GM23338 (cell line): Measurements from ENCODE around the gene RPL27A. TPM values are rescaled to one million over a fixed set of nuclear protein-coding genes. Genes with fewer than 3 reads are reported as not detected.

Source experiments
- ATAC-seq: fragments of 200-7000 bp; cut with Tn5 transposase; 3 replicates; pipeline ENCODE4 v1.9.1; 2020
- DNase-seq: peaks from one replicate; pipeline ENCODE4 v3.0.0-alpha.2; 2015; ENCODE audit warnings: low spot score
- H2AFZ ChIP-seq: fragments of 200-600 bp; sonication (generic); 2 replicates; pipeline ENCODE4 v1.8.0; 2016; ENCODE audit warnings: antibody characterized with exemption, mild to moderate bottlenecking, moderate library complexity
- H3F3A ChIP-seq: fragments of 200-600 bp; sonication (generic); replicated peaks from 2 replicates; pipeline ENCODE4 v1.8.0; 2017; ENCODE audit warnings: antibody characterized with exemption, mixed run types, low read depth
- H3K27ac ChIP-seq: fragments of 200-600 bp; sonication (generic); 2 replicates; pipeline ENCODE4 v1.6.1; 2016; ENCODE audit warnings: low read depth
- H3K27me3 ChIP-seq: fragments of 200-600 bp; sonication (generic); 2 replicates; pipeline ENCODE4 v1.8.0; 2016; ENCODE audit warnings: mild to moderate bottlenecking, mixed run types, moderate library complexity; ENCODE audit not compliant: insufficient read depth
- H3K36me3 ChIP-seq: fragments of 200-600 bp; sonication (generic); 2 replicates; pipeline ENCODE4 v1.8.0; 2016; ENCODE audit warnings: mild to moderate bottlenecking; ENCODE audit not compliant: insufficient read depth
- H3K4me1 ChIP-seq: fragments of 200-600 bp; sonication (generic); 2 replicates; pipeline ENCODE4 v1.8.0; 2016; ENCODE audit warnings: mild to moderate bottlenecking, moderate library complexity; ENCODE audit not compliant: insufficient read depth
- H3K4me2 ChIP-seq: fragments of 200-600 bp; sonication (generic); 2 replicates; pipeline ENCODE4 v1.7.1; 2017; ENCODE audit warnings: mixed run types
- H3K4me3 ChIP-seq: fragments of 200-600 bp; sonication (generic); 2 replicates; pipeline ENCODE4 v1.6.1; 2016; ENCODE audit warnings: mixed run types
- H3K79me2 ChIP-seq: fragments of 200-600 bp; sonication (generic); replicated peaks from 2 replicates; pipeline ENCODE4 v1.8.0; 2017; ENCODE audit warnings: mild to moderate bottlenecking; ENCODE audit not compliant: insufficient read depth
- H3K9me2 ChIP-seq: fragments of 200-600 bp; sonication (generic); 2 replicates; pipeline ENCODE4 v1.8.0; 2017; ENCODE audit not compliant: insufficient read depth
- H4K20me1 ChIP-seq: fragments of 200-600 bp; sonication (generic); replicated peaks from 2 replicates; pipeline ENCODE4 v1.8.0; 2017; ENCODE audit warnings: mild to moderate bottlenecking; ENCODE audit not compliant: insufficient read depth
- H3K27ac Mint-ChIP-seq: 2 replicates; pipeline ENCODE4 v1.8.0; 2020; ENCODE audit warnings: inconsistent platforms, mild to moderate bottlenecking, moderate library complexity, mixed read lengths
- H3K27me3 Mint-ChIP-seq: 3 replicates; pipeline ENCODE4 v1.8.0; 2022; ENCODE audit warnings: low read depth, mild to moderate bottlenecking, moderate library complexity, mixed read lengths, inconsistent platforms; ENCODE audit not compliant: insufficient read depth, poor library complexity
- H3K36me3 Mint-ChIP-seq: 3 replicates; pipeline ENCODE4 v1.8.0; 2021; ENCODE audit warnings: low read depth, mild to moderate bottlenecking, inconsistent platforms, moderate library complexity, mixed read lengths
- H3K4me1 Mint-ChIP-seq: 3 replicates; pipeline ENCODE4 v1.8.0; 2020; ENCODE audit warnings: mild to moderate bottlenecking, inconsistent platforms, mixed read lengths
- H3K4me3 Mint-ChIP-seq: 3 replicates; pipeline ENCODE4 v1.8.0; 2021; ENCODE audit warnings: moderate library complexity, mild to moderate bottlenecking, inconsistent platforms, mixed read lengths
- H3K9me3 Mint-ChIP-seq: 3 replicates; pipeline ENCODE4 v1.8.0; 2020; ENCODE audit warnings: moderate library complexity, mild to moderate bottlenecking, inconsistent platforms, mixed read lengths
- CREB1 ChIP-seq: fragments of 250-450 bp; sonication (Bioruptor Pico); IDR thresholded peaks from 2 replicates; pipeline ENCODE4 v1.5.0; 2020; ENCODE audit warnings: low read depth, mild to moderate bottlenecking, moderate library complexity
- EZH2 ChIP-seq: fragments of 200-600 bp; sonication (generic); IDR thresholded peaks from one replicate; pipeline ENCODE4 v1.8.0; 2017; ENCODE audit warnings: antibody characterized with exemption, mild to moderate bottlenecking, low read depth; ENCODE audit not compliant: unreplicated experiment
- JUNB ChIP-seq: IDR thresholded peaks from one replicate; pipeline ENCODE4 v1.6.1; 2016; ENCODE audit warnings: antibody characterized with exemption; ENCODE audit not compliant: unreplicated experiment
- NANOG ChIP-seq: IDR thresholded peaks from 2 replicates; pipeline ENCODE4 v1.6.1; 2016; ENCODE audit warnings: antibody characterized with exemption, borderline replicate concordance
- POLR2AphosphoS5 ChIP-seq: IDR thresholded peaks from 2 replicates; pipeline ENCODE4 v1.6.1; 2016; ENCODE audit warnings: antibody characterized with exemption, low read depth
- STAT1 ChIP-seq: IDR thresholded peaks from one replicate; pipeline ENCODE4 v1.6.1; 2016; ENCODE audit warnings: antibody characterized with exemption; ENCODE audit not compliant: unreplicated experiment
- ZNF114 ChIP-seq: fragments of 250-450 bp; sonication (Bioruptor Pico); IDR thresholded peaks from 2 replicates; pipeline ENCODE4 v1.5.0; 2020; ENCODE audit warnings: mild to moderate bottlenecking, moderate library complexity
- ZNF331 ChIP-seq: fragments of 250-450 bp; sonication (Bioruptor Pico); IDR thresholded peaks from 2 replicates; pipeline ENCODE4 v1.5.0; 2020; ENCODE audit warnings: low read depth, mild to moderate bottlenecking, moderate library complexity
- polyA plus RNA-seq: library from polyadenylated mRNA; unstranded; fragments of >200 nt; fragmentation: Nextera tagmentation; extraction: Ambion mirVana; gene quantifications from 2 replicates; pipeline ENCODE4 v1.2.1, GENCODE V29; 2016
- total RNA-seq: library from RNA; depleted of rRNA; stranded (reverse); fragments of >200 nt; shearing (Covaris generic); gene quantifications from 2 replicates; pipeline ENCODE4 v1.2.3, GENCODE V29; 2014
- TF ChIP-seq, protein P1 (sequence below), 2 experiments: fragments of 200-600 bp in 1 of 2; sonication (generic) in 1 of 2; conservative IDR thresholded peaks; 2 replicates each; pipeline versions ENCODE4 v1.5.1 to v1.6.1; 2016 to 2017; ENCODE audit warnings: antibody characterized with exemption in 2 of 2, low read depth in 2 of 2, mild to moderate bottlenecking in 2 of 2, moderate library complexity in 1 of 2
- TF ChIP-seq, protein P2 (sequence below): IDR thresholded peaks from 2 replicates; pipeline ENCODE4 v1.6.1; 2016; ENCODE audit warnings: antibody characterized with exemption

RPL27A gene
- total and polyA plus RNA-seq, 2 experiments from 2014 or later: 1,283 to 3,167 TPM

DNA sequence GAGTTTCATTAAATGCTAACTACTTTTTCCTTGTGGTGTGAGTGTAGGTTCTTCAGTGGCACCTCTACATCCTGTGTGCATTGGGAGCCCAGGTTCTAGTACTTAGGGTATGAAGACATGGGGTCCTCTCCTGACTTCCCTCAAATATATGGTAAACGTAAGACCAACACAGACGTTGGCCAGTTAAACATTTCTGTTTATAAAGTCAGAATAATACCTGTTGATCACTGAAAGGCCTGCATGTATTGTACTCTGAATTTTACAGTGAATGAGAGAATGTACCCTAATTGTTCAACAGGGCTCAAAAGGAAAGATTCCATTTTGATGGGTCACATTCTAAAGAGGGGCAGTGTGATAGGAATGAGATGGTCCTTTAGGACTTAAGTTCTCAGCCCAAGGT, 3.2 kb downstream of the RPL27A start:
- Mint-ChIP-seq H3K4me3 (peak overlapping the region; percentile 91), H3K4me1 (peaks cover 58% of the 10 kb centered on the region), H3K36me3 (peaks cover 75% of the 10 kb centered on the region), H3K27ac (peak overlapping the region; percentile 74), H3K9me3 (peaks cover 4% of the 10 kb centered on the region; the same call in 2 of the 3 replicates), H3K27me3 (peaks cover 44% of the 10 kb centered on the region)
- Histone ChIP-seq H4K20me1 (peaks cover 17% of the 10 kb centered on the region), H3K9me2 (0 out of 2 replicates have a peak, but pooled peaks cover under 1% of the 10 kb centered on the region), H3K4me2 (no peak overlapping the region), H3K4me3 (no peak overlapping the region), H3F3A (peaks cover 52% of the 10 kb centered on the region), H3K36me3 (peaks cover 29% of the 10 kb centered on the region), H3K27ac (peak overlapping the region; percentile 97), H3K27me3 (no peaks in the 10 kb centered on the region), H3K4me1 (peaks cover 32% of the 10 kb centered on the region), H3K79me2 (peaks cover 40% of the 10 kb centered on the region), H2AFZ (no peak overlapping the region)
- ATAC-seq (no peak), DNase-seq (no peak)
- TF ChIP-seq STAT1 (no peak), POLR2AphosphoS5 (no peak), ZNF114 (CRISPR knock-in tag) (no peak), NANOG (no peak), EZH2 (no peak), JUNB (no peak), CREB1 (CRISPR knock-in tag) (no peak)
- TF ChIP-seq, protein P1, sequence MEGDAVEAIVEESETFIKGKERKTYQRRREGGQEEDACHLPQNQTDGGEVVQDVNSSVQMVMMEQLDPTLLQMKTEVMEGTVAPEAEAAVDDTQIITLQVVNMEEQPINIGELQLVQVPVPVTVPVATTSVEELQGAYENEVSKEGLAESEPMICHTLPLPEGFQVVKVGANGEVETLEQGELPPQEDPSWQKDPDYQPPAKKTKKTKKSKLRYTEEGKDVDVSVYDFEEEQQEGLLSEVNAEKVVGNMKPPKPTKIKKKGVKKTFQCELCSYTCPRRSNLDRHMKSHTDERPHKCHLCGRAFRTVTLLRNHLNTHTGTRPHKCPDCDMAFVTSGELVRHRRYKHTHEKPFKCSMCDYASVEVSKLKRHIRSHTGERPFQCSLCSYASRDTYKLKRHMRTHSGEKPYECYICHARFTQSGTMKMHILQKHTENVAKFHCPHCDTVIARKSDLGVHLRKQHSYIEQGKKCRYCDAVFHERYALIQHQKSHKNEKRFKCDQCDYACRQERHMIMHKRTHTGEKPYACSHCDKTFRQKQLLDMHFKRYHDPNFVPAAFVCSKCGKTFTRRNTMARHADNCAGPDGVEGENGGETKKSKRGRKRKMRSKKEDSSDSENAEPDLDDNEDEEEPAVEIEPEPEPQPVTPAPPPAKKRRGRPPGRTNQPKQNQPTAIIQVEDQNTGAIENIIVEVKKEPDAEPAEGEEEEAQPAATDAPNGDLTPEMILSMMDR (conservative IDR thresholded peaks at IDR 0.05; ENCODE audit: low read depth in 2 of 2): no peak
- TF ChIP-seq, protein P2, sequence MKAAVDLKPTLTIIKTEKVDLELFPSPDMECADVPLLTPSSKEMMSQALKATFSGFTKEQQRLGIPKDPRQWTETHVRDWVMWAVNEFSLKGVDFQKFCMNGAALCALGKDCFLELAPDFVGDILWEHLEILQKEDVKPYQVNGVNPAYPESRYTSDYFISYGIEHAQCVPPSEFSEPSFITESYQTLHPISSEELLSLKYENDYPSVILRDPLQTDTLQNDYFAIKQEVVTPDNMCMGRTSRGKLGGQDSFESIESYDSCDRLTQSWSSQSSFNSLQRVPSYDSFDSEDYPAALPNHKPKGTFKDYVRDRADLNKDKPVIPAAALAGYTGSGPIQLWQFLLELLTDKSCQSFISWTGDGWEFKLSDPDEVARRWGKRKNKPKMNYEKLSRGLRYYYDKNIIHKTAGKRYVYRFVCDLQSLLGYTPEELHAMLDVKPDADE: no peak

DNA sequence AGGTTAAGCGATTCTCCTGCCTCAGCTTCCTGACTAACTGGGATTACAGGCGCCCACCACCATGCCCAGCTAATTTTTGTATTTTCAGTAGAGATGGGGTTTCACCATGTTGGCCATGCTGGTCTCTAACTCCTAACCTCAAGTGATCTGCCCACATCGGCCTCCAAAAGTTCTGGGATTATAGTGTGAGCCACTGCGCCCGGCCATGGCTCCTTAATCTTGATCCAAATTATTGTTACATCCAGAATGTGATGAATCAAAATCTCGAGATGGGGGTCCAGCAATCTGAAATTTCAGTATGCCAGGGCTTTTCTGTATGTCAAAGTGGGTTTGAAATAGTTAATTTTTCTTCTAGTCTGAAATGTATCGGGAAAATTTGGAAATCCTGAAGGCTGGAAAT, 3.7 kb downstream of the RPL27A start:
- H3K4me2 ChIP-seq: no peak overlapping the region
- H3K36me3 ChIP-seq: peaks cover 29% of the 10 kb centered on the region
- no peaks in the 10 kb centered on the region for H3K27me3 ChIP-seq
- H3K4me3 ChIP-seq: no peak overlapping the region
- H3K4me1 ChIP-seq: peaks cover 32% of the 10 kb centered on the region
- peak overlapping the region; percentile 91; the same call in 2 of the 3 replicates for H3K4me3 Mint-ChIP-seq
- ATAC-seq (no peak), DNase-seq (no peak)
- peaks cover 43% of the 10 kb centered on the region for H3K79me2 ChIP-seq
- TF ChIP-seq ZNF331 (CRISPR knock-in tag) (no peak), POLR2AphosphoS5 (0 out of 2 replicates have a peak, but pooled peaks have one; percentile 5)
- peaks cover 4% of the 10 kb centered on the region; the same call in 2 of the 3 replicates for H3K9me3 Mint-ChIP-seq
- H4K20me1 ChIP-seq: peaks cover 17% of the 10 kb centered on the region
- H3K36me3 Mint-ChIP-seq: peaks cover 75% of the 10 kb centered on the region
- H3K4me1 Mint-ChIP-seq: peaks cover 57% of the 10 kb centered on the region
- 0 out of 2 replicates have a peak overlapping the region, but pooled peaks have one; percentile 74 for H3K27ac Mint-ChIP-seq
- peak overlapping the region; percentile 97 for H3K27ac ChIP-seq
- H3F3A ChIP-seq: peaks cover 52% of the 10 kb centered on the region
- H3K27me3 Mint-ChIP-seq: peaks cover 44% of the 10 kb centered on the region
- H2AFZ ChIP-seq: no peak overlapping the region
- H3K9me2 ChIP-seq: no peaks in the 10 kb centered on the region
